Posterior cingulate gyrus (tissue), 11 donors: ENCODE results near the gene WDHD1.

Source experiments
- DNase-seq, 10 donors: peaks; one replicate each; pipeline versions ENCODE4 v3.0.0 to v3.0.0-alpha.2; 2020 to 2021; ENCODE audit warnings: mixed read lengths in 3 of 10
- intact Hi-C: fragments of 100-400 bp; cut with DNase I; formaldehyde crosslinking; loops from one replicate; pipeline ENCODE4 v1.15.1; 2023

WDHD1 gene

DNA sequence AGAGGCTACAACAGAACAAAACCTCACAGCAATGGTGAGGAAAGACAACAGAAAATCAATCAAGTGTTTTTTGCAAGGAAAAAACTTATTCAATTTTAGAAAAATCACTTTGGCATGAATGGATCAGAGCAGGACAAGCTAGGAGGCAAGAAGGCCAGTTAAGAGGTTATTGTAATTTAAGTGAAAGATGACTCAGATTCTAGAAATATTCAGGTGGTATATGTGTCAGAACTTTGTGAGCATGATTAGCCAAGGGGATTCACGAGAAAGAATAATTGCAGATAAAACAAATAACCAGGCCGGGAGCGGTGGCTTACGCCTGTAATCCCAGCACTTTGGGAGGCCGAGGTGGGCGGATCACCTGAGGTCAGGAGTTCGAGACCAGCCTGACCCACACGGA lies 137.0 kb downstream of the WDHD1 start:
- DNase-seq, result no peak
- intact Hi-C loops, result no loop called here
